GM21786 (cell line): ENCODE measurements around the gene ARMC3.

Experiments
- ATAC-seq: cut with Tn5 transposase; IDR thresholded peaks from one replicate; pipeline ENCODE4 v1.9.1; 2021; ENCODE audit not compliant: unreplicated experiment

The ARMC3 gene

DNA sequence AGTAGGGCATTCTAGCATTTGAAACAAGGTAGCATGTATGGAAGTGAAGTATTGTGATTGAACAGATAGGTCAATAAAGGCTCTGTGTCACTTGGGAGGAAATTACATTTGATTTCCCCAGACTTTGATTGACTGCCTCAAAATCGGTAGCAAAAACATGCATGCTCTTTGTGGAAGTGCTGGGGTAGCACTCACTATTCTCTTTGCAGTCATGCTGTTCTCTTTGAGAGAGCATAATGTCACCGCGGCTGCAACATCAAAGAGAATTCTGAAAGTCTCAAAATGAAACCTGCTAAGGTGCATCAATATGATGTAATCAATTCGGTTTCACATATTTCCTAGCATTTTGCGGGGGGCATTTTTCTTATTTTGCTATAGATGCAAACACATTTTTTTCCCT is 64.2 kb downstream of the ARMC3 start:
- peak; percentile 59 for ATAC-seq

DNA sequence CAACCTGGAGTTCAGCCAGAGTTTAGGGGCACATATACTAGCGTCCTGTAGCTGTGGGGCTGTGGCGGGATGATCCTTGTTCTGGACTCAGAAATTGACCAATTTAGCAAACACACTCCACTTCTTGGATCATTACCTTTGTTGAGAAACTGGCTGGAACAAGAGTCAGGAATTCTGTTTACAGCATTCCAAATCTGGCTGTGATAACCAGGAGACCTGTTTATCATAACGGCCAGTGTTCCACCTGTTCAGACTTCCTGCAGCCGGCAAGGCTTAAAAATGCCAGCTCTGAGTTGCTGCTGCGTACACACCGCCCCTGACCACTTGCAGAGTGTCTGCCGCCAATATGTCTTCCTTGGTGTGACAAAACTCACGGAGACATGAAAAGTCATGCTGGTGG is 64.8 kb downstream of the ARMC3 start:
- no peak for ATAC-seq

DNA sequence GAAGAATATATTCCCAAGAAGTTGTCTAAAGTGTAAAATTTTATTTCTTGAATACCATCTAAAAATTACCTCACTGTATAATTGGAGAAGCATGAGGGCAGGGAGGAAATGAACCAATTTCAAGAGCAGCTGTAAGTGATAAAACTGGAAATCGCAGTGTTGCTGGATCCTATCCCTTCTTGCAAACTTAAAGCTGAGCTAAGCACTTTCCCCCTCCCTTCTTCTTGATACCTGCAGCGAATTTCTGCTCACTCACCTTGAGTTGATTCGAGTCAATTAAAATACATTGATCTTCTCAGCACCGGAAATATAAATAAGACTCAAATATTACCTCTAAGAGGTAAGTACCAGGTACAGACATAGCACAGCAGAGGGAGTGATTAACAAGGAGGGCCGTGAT is 65.5 kb downstream of the ARMC3 start:
- no peak for ATAC-seq

DNA sequence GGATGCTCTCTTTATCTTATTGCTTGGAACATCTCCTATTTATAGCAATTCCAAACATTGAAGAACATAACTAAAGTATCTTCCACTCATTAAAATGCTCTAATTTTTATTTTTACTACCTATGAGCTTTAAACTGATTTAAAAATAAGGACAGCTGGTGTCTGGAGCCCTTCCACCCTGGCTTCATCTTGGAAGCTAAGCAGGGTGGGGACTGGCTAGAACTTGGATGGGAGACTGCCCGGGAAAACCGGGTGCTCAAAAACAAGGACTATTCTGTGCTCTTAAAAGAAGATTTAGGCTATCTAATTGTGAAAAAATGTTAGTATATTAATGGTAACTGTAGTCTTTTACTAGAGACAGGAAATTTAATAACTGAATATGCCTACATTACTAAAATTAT is 69.2 kb downstream of the ARMC3 start:
- ATAC-seq: no peak

DNA sequence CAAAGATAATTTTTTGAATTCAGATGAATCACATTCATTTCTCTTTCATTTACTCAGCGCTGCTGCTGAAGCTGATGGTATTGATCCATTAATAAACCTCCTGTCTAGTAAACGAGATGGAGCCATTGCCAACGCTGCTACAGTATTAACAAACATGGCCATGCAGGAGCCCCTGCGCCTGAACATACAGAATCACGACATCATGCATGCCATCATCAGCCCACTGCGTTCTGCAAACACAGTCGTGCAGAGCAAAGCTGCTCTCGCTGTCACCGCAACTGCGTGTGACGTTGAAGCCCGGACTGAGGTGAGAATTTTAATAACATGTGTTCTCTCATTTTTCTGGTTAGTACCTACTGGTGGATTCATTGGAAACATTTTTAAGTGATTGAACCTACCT is 70.2 kb downstream of the ARMC3 start:
- no peak for ATAC-seq

DNA sequence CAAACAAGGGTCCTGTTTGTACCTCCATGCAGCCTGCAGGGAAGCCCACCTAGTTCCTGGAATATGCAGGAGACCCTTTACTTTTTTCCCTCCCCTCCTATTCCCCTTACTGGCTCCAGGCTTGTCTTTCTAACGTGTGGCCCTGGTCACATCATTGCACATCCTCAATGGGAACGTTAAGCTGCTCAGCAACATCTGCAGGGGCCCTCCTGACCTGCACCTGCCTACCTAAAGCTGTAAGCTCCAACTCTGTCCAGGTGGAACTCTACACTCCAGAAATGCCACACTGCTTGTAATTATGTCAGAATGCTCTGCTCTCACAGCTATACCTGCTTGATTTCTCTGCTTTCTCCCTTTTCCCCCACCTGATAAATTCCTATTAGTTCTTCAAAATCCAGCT is 72.1 kb downstream of the ARMC3 start:
- ATAC-seq: no peak

DNA sequence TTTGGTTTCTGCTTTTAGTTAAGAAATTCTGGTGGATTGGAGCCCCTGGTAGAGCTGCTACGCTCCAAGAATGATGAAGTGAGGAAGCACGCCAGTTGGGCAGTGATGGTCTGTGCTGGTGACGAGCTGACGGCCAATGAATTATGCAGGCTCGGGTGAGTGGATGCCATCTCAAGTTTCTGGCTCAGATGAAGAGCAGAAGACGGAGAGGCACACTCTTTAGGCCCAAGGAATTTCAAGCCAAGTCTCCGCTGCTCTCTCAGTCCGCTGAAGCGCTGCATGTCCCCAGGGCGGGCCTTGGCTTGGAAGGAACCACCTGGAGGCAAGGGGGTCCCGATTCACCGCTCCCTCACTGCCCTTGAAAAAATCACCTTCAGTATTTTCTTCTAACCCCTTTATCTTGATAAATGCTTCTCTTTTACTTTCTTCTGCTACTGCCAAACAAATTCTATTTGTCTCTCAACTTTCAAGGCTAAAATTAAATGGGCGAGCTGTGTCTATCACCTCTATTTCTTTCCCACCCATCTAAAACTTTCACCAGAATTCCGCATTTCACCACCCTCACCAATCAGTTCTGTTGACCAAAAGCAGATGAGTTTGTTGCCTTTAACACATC is 74.2 kb downstream of the ARMC3 start:
- ATAC-seq: no peak

DNA sequence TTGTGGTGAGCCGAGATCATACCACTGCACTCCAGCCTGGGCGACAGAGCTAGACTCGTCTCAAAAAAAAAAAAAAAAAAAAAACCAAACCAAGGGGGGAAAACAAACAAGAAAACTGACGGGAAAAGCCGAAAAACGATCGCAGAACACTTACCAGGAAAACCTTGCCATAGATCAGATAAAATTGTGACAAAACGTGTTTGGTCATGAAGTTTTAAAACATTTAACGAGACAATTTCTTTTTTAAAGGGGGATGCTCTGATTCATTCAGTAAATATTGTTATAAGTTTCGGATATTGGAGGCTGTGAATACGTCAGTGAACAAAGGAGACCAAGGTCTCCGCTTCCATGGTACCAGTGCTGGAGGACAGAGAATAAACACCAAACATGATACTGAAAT is 77.3 kb downstream of the ARMC3 start:
- no peak for ATAC-seq

DNA sequence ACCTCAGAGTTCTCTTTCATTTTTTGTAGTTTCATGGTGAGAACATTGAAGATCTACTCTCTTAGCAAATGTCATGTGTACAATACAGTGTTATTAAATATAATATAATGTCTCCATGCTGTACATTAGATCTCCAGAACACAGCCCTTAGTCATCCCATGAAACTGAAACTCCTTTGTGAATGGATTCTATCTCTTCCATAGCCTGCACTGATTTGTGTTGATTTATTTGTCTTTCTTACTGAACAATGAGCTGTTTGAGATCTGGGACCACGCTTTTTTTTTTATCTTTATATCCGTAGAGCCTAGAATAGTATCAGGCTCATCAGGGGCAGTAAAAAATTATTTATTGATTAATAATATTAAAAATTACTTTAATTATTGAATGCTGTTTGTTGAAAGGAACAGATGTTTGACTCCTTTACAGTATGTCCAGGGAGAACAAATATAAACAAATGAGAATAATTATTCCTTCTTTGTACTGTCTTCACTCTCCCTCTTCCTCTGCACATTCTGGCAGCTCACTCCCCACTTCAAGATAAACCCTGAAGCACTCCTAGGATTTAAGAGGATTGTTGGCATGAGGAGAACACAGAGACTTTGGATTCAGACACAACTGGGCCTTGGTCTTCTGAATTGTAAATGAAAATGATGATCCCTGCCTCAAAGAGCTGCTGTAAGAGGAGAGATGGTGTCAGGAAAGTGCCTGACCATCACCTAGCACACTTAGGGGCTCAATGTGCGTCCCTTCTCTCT is 85.9 kb downstream of the ARMC3 start:
- ATAC-seq: no peak

DNA sequence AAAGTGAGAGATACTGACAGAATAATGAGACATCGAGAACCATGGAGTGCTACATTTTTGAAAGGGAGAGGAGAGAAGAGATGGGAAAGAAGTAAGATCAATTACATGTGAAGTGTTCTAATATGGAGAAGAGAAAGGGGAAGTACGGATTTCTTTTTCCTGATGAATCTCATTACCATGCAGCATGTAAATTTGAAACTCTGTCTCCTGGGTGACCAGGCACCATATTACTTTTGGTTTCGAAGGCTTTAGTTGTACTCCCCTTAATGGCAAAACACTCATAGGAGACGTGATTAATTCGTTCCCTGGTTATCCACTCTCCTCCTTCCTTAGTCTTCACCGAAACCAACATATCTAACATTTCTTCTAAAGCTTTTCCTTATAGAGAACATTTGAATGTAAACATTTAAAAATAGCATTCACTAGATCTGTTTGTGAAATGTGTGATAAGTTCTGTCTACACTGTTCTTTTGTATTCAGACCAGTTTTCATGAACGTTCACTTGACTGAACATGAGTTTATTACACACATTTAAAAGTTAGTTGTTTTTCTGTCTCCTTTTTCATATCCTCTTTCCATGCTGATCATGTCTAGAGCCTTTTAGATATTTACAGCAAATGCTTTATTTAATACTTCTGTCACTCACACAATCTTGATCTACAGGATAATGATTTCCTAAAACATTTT is 87.3 kb downstream of the ARMC3 start:
- ATAC-seq: peak; percentile 95

DNA sequence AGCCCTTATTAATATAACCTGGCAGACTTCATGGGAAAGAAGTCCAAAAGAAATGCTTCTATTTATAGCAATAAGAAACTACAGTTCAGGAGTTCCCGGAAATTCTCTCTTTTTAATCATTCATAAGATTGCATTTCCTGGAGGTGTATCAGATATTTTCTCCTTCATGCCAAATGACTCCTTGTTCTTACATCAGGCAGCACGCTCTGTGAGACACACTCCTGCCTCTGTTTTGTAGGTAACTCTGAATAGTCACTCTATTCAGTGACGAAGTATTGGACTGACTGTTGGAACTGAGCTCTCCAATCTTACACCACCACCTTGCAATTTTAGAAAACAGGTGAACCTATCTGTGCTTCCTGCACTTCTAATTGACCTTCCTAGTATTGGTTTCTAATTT is 88.8 kb downstream of the ARMC3 start:
- no peak for ATAC-seq

DNA sequence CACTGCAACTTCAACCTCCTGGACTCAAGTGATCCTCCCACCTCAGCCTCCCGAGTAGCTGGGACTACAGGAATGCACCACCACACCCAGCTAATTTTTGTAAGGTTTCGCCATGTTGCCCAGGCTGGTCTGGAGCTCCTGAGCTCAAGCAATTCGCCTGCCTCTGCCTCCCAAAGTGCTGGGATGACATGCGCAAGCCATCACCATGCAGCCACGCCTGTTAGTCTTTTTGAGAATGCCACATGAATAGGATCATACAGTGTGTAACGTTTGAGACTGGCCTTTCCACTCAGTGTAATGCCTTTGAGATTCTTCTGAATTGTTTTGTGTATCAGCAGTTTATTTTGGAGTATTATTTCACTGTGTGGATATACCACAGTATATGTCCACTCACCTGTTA is 91.8 kb downstream of the ARMC3 start:
- ATAC-seq: no peak

DNA sequence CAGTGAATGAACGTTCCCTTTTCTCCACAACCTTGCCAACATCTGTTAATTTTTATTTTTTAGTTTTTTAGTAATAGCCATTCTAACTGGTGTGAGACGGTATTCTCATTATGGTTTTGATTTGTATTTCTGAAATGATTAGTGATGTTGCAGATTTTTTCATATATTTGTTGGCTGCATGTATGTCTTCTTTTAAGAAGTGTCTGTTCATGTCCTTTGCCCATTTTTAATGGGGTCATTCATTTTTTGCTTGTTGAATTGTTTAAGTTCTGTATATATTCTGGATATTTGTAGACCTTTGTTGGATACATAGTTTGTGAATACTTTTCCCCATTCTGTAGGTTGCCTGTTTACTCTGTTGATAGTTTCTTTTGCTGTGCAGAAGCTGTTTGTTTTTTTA is 93.6 kb downstream of the ARMC3 start:
- no peak for ATAC-seq

DNA sequence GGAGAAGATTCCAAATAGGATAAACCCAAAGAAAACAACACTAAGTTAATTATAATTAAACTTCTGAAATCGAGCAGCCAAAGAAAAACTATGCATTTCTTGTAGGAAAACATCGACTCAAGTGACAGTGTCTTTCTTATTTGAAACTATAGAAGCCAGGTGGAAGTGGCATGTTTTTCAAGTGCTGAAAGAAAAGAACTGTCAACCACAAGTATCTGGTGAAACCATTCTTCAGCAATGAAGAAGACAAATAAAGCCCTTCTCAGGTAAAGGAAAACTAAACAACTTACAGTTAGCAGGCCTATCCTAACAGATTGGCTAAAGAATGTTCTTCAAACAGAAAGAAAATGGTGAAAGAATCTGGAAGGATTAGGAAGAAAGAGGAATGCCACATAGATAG is 96.1 kb downstream of the ARMC3 start:
- no peak for ATAC-seq

DNA sequence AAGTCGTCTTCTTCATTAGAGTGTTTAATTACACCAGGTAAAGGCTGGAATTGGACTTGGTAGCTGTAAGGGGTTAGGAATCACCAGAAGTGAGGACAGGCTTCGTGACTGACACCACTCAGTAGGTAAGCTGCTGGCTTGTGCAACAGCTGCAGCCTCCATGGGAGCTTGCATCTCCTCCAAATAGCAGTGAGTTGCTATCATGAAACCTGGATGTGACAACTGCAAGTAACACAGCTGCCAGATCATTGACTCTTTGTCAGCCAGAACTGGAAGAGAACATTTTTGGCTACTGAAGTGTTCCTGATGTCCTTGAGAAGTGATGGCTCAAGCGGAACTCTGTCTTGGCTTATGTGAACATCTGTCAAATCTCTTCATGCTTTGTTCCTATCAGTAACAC is 103.5 kb downstream of the ARMC3 start:
- no peak for ATAC-seq

DNA sequence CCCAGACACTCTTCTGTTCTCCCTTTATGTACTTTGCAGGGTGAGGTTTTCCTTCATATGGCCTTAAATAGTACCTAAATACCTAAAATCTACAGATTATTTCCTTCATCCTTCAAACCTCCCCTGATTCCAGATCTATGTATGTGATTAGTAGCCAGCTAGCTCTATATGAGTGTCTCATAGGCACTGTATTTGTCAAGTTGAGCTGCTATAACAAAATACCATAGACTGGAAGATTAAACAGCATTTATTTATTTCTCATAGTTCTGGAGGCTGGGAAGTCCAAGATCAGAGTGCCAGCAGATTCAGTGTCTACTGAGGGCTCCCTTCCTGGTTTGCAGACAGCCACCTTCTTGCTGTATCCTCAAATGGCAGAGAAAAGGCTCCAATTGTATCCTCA is 106.9 kb downstream of the ARMC3 start:
- ATAC-seq: no peak

DNA sequence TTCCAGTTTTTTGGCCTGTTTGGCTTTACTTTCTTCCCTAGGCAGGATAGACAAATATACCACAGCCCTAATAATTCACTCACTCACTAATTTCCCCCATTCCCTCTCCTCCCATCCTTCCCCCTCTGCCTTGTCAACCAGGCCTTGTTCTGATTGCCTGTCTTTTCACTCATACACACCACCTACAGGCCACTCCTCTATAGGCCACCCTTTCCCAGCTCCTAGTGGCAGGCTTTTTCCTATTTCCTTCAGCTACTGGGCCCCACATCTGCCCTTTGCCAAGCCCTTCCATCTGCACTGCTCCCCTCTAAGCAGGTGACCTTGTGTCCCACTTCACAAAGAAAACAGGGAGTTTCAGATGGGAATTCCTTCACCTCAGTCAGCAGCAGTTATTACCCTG is 107.7 kb downstream of the ARMC3 start:
- ATAC-seq: no peak

DNA sequence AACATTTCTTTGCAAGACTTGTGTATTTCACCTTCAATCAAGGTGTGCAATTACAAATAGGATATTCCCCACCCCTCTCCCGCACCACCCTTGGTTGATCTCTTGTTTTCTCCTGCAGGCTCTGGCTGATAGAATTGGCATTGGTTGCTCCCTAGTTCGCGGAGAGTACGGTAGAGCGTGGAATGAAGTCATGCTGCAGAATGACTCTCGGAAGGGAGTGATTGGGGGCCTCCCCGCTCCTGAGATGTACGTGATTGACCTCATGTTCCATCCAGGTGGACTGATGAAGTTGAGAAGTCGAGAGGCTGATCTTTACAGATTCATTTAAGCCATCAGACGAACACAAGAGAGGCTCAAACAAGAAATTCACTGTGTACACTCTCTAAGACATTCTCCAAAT is 109.3 kb downstream of the ARMC3 start:
- no peak for ATAC-seq

DNA sequence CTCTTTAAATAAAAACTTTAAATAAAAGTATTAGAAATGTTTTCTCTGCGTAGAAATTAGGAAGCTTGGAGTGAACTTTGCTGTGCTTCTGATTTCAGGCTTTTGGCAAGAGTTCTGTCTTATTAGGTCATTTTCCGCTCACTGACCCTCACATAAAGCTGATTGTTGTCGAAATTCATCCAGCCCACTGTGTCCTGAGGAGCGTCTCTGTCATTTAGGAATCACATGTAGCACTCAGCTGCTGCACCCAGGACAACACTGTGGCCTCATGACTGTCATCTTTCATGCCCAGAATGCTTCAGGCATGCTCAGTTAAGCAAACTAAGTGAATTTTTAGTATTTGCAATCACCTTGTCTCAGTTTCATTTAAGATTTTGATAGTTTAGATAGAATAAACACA is 109.7 kb downstream of the ARMC3 start:
- no peak for ATAC-seq

DNA sequence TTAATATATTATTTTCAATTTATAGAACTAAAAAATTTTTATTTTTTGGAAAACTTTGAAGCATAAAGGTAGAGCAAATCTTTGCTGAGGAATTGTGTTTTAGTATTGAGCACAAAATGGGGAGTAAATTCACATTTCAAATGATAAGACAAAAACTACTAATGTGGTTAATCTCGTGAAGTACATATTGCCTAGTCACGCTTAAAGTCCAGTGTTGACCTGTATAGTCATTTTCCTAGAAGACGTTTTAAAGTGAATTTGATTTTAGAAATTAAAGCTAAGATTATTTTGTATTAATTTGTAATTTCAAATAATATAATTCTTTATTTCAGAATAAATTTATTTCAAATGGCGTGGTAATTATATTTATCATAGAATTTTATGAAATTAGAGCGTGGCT is 110.3 kb downstream of the ARMC3 start:
- no peak for ATAC-seq

DNA sequence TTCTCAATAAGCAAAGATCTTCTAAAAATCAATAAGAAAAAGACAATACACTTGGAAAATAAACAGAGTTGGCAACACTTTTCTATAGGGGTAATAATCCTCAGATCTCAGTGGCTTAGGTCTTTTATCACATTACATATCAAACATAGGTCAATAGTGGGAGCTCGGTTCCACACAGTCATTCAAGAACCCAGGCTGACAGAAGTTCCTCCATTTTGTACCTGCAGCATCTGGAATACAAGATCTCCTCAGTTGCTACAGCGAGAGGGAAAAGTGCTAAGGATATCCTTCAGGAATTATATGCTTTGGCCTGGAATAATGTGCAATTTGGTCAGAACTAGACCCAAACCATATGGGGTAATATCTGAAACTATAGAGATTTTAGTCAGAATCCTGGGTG is 112.1 kb downstream of the ARMC3 start:
- no peak for ATAC-seq

DNA sequence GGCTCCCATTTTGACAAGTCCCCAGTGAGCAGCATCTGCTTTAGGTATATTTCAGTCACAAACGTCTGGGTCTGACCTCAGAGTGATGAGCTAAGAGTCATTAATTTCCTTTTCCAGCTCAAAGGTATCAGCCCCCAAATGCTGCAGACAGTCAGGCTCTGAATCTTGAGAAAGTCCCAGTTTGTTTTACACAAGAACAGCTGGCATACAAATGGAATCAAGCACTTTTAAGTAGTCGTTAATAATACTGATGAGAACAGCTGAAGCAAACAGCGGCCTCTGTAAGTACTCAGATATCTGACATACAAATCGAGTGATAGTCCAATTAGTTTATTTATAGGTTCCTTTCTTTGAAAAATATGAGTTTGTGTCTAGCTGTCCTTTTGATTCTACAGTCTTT is 118.2 kb downstream of the ARMC3 start:
- no peak for ATAC-seq
